Stimulated activated CD4-positive, alpha-beta T cell treated with anti-CD3 and anti-CD28 coated beads, Interleukin-15, amount 100 ng/mL, for 1 hour (primary cell): ENCODE data around the gene ATAD3B.
"Not testable (repeated sequence)": the region's sequence is repeated elsewhere in the genome, so short reads cannot be mapped to it uniquely, and the experiment has no call there.

Experiments used
- DNase-seq, 2 donors: peaks; one replicate each; pipeline ENCODE4 v3.0.0-alpha.2; 2020; ENCODE audit warnings: low read depth in 1 of 2, low spot score in 1 of 2

ATAD3B gene, protein sequence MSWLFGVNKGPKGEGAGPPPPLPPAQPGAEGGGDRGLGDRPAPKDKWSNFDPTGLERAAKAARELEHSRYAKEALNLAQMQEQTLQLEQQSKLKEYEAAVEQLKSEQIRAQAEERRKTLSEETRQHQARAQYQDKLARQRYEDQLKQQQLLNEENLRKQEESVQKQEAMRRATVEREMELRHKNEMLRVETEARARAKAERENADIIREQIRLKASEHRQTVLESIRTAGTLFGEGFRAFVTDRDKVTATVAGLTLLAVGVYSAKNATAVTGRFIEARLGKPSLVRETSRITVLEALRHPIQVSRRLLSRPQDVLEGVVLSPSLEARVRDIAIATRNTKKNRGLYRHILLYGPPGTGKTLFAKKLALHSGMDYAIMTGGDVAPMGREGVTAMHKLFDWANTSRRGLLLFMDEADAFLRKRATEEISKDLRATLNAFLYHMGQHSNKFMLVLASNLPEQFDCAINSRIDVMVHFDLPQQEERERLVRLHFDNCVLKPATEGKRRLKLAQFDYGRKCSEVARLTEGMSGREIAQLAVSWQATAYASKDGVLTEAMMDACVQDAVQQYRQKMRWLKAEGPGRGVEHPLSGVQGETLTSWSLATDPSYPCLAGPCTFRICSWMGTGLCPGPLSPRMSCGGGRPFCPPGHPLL

GRCh38 chr1:1471389-1472052 lies at the start of gene ATAD3B:
TSS of gene ATAD3B (plus strand) at chr1:1471765. CDS start at chr1:1471885, 120 bp downstream.
- peak; percentile 78 to 90 for DNase-seq

GRCh38 chr1:1421907-1422464 lies 49.6 kb upstream of the ATAD3B start:
- no peak for DNase-seq

GRCh38 chr1:1422465-1423244 lies 48.9 kb upstream of the ATAD3B start:
- DNase-seq: no peak

- DNase-seq: no peak
Measured at GRCh38 chr1:1423245-1423597, 48.3 kb upstream of the ATAD3B start.

- no peak for DNase-seq
Measured at GRCh38 chr1:1424707-1425106, 46.9 kb upstream of the ATAD3B start.

- no peak for DNase-seq
Measured at GRCh38 chr1:1425426-1425752, 46.2 kb upstream of the ATAD3B start.

- no peak for DNase-seq
Measured at GRCh38 chr1:1425753-1426495, 45.6 kb upstream of the ATAD3B start.

GRCh38 chr1:1426496-1427105 lies 45.0 kb upstream of the ATAD3B start:
- no peak for DNase-seq

DNA sequence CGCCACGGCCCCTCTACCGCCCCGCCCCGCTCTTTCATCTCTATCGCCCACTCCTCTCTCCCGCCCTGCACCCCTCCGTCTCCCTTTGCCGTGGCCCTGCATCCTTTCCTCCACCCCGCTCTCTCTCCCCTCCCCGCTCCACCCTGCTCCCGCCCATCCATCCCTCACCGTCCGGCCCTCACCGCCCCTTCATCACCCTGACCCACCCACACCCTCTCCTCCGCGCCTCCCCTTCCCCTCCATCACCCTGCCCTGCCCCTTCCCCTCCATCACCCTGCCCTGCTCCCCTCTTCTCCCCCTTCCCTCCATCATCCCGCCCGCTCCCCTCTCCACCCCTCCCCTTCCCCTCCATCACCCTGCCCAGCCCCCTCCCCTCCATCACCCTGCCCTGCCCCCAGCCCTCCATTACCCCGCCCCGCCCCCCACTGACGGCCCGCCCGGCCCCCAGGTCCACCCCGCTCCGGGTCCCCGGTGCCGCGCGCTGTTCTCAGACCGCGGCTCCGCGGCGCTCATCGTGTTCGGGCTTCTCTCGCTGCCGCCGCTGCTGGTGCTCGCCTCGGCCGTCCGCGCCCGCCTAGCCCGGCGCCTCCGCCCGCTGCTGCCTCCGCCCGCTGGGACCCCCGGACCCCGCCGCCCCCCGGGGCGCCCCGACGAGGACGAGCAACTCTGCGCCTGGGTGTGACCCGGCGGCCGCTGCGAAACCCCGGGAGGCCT lies 44.3 kb upstream of the ATAD3B start:
- DNase-seq: no peak

DNA sequence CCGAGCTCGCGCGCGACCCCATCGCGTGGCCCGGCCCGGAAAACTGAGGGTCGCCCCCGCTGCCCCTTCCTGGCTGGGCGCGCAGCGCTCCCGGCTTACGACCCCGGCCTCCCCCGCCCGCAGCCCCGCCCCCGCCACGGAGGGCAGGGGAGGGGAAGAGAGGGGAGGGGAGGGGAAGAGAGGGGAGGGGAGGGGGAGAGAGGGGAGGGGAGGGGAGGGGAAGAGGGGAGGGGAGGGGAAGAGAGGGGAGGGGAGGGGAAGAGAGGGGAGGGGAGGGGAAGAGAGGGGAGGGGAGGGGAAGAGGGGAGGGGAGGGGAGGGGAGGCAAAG lies 43.8 kb upstream of the ATAD3B start:
- no peak for DNase-seq

GRCh38 chr1:1428174-1428573 lies 43.4 kb upstream of the ATAD3B start:
- no peak for DNase-seq

- DNase-seq: not testable (repeated sequence)
Measured at GRCh38 chr1:1428967-1429366, 42.6 kb upstream of the ATAD3B start.

- no peak for DNase-seq
Measured at GRCh38 chr1:1429671-1430073, 41.9 kb upstream of the ATAD3B start.

DNA sequence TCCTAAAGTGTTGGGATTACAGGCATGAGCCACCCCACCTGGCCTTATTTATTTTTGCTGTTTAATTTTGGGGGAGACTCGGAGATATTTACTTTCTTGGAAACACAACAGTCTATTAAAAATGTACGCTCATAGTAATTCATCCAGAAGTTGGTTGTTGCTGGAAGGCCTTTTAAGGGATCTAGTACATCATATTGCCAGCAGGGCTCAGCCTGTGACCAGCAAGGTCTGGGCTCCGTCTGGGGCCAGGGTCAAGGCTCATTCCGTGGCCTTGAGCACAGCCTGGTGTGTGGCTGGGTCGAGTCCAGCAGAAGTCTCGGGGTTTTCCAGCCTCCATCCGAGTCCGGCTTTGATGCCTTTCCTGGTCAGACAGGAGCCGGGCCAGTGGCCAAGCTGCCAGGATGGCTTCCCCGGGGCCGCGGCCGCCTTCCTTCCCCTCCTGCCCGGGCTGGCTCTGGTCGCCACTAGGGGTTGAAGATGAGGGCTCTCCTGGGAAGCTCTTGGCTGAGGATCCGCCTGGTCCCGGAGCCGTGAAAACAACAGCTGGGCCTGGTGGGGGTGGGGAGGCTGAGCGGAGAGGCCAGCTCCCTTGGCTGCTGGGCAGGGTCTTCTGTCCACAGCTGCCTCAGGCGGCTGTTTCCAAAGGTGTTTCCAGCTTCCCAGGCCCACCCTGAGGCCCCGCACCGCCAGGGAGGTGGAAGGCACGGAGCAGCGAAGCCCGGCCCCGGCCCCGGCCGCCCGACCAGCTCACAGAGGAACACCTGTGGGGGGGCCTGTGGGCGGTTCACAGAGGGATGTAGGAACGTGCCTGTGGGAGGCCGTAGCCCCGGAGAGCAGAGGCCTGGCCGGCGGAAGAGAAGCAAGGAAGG lies 41.2 kb upstream of the ATAD3B start:
- DNase-seq: no peak

DNA sequence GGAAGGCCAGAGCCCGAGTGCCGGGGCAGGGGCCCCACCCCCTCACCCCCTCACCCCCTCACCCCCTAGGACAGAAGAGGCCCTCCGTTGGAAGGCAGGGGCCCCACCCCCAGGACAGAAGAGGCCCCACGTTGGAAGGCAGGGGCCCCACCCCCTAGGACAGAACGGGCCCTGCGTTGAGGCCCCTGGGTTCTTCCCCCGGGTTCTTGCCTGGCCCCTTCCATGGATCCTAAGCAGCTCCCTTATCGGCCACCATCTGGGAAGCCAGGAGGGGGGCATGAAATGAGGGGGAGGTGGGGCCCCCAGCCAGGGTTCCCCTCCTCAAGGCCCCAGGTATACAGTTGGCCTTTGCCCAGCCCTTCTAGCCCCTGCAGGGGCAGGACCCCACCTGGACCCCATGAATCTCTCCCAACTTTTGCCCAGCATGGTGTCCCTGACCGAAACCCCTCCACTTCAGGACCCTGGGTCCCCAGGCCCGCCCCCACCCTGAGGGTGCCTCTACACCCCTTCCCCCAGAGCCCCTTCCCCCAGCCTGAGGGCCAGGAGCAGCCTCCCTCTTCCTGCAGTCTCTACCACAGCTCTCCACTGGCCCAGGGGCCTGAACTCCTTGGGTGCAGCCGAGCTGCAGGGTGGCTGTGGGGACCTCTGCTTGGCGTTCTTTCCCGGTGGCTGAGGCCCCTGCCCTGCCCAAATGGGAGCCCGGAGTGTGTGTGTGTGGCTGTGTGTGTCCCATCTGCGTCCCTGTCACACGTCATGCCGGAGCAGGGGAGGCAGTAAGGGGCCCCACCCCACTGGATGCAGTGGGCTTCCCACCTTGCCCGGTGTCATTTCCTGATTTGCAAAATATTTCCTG lies 40.3 kb upstream of the ATAD3B start:
- DNase-seq: no peak

DNA sequence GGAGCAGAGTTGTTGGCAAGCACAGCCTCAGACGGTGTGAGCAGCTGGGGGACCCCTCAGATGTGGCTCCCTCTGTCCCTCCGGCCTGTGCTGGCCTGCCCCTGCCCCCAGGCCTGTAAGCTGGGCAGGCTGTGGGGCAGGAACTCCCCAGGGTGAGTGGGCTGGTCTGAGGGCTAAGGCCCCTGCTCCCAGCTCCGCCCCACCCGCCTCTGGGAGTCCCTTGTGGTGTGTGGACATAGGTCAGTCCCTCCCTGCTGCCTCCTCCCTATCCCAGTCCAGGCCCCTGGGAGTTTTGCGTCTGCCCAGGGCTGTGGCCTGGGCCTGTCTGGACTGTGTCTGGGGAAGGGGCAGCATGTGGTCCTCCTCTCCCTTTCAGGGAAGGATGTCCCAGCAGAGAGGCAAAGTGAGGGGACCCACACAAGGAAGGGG lies 39.7 kb upstream of the ATAD3B start:
- no peak for DNase-seq

- no peak for DNase-seq
Measured at GRCh38 chr1:1432274-1432950, 39.2 kb upstream of the ATAD3B start.
